Trophoblast cell (in vitro differentiated cells and primary cell): ENCODE measurements around the gene MCRIP2.
A peak's percentile ranks its signal among the peaks of the same experiment; 100 is the strongest.

Experiments
- DNase-seq, 2 donors: peaks; one replicate each; pipeline ENCODE4 v3.0.0-alpha.2; 2016
- H2AFZ ChIP-seq: 2 replicates; pipeline ENCODE4 v1.6.1; 2013; ENCODE audit warnings: low read length, moderate library complexity, mild to moderate bottlenecking; ENCODE audit not compliant: insufficient read depth, poor library complexity
- H2AK5ac ChIP-seq: 2 replicates; pipeline ENCODE4 v1.6.1; 2013; ENCODE audit warnings: mild to moderate bottlenecking, low read length
- H2BK120ac ChIP-seq: 2 replicates; pipeline ENCODE4 v1.6.1; 2013; ENCODE audit warnings: low read length, mild to moderate bottlenecking, moderate library complexity; ENCODE audit not compliant: insufficient read depth, poor library complexity
- H2BK12ac ChIP-seq: 2 replicates; pipeline ENCODE4 v1.6.1; 2013; ENCODE audit warnings: mild to moderate bottlenecking, low read length, moderate library complexity
- H2BK5ac ChIP-seq: 2 replicates; pipeline ENCODE4 v1.6.1; 2013; ENCODE audit warnings: low read length, low read depth, moderate library complexity, mild to moderate bottlenecking; ENCODE audit not compliant: poor library complexity
- H3K14ac ChIP-seq: 2 replicates; pipeline ENCODE4 v1.6.1; 2013; ENCODE audit warnings: mild to moderate bottlenecking, low read length
- H3K18ac ChIP-seq: 2 replicates; pipeline ENCODE4 v1.6.1; 2013; ENCODE audit warnings: mild to moderate bottlenecking, low read length
- H3K23ac ChIP-seq: 2 replicates; pipeline ENCODE4 v1.6.1; 2013; ENCODE audit warnings: low read length
- H3K27ac ChIP-seq: 2 replicates; pipeline ENCODE4 v1.5.1; 2013; ENCODE audit warnings: low read depth, mild to moderate bottlenecking, inconsistent platforms, low read length, moderate library complexity
- H3K27me3 ChIP-seq: 2 replicates; pipeline ENCODE4 v1.6.1; 2013; ENCODE audit warnings: inconsistent platforms, mild to moderate bottlenecking, low read length, moderate library complexity; ENCODE audit not compliant: insufficient read depth
- H3K36me3 ChIP-seq, 2 experiments: 1 replicate in 1 of 2; 2 replicates in 1 of 2; pipeline ENCODE4 v1.6.1; 2013; ENCODE audit warnings: low read length in 2 of 2, mild to moderate bottlenecking in 2 of 2, moderate library complexity in 1 of 2; ENCODE audit not compliant: insufficient read depth in 2 of 2, control insufficient read depth in 1 of 2
- H3K4ac ChIP-seq: 2 replicates; pipeline ENCODE4 v1.6.1; 2013; ENCODE audit warnings: low read depth, mild to moderate bottlenecking, low read length, moderate library complexity
- H3K4me1 ChIP-seq, 2 experiments: 1 replicate in 1 of 2; 2 replicates in 1 of 2; pipeline ENCODE4 v1.6.1; 2013; ENCODE audit warnings: low read length in 2 of 2, mild to moderate bottlenecking in 2 of 2, moderate library complexity in 1 of 2; ENCODE audit not compliant: insufficient read depth in 2 of 2, control insufficient read depth in 1 of 2
- H3K4me2 ChIP-seq: 2 replicates; pipeline ENCODE4 v1.6.1; 2013; ENCODE audit warnings: inconsistent platforms, mild to moderate bottlenecking, low read length, moderate library complexity
- H3K4me3 ChIP-seq: 2 replicates; pipeline ENCODE4 v1.5.1; 2013; ENCODE audit warnings: mild to moderate bottlenecking, low read depth, low read length, inconsistent platforms
- H3K79me1 ChIP-seq: one replicate; pipeline ENCODE4 v1.6.1; 2013; ENCODE audit warnings: low read length
- H3K79me2 ChIP-seq: 2 replicates; pipeline ENCODE4 v1.6.1; 2013; ENCODE audit warnings: low read length, mild to moderate bottlenecking; ENCODE audit not compliant: control insufficient read depth, insufficient read depth, poor library complexity
- H3K9ac ChIP-seq: 2 replicates; pipeline ENCODE4 v1.6.1; 2013; ENCODE audit warnings: mild to moderate bottlenecking, low read length
- H3K9me3 ChIP-seq: 2 replicates; pipeline ENCODE4 v1.6.1; 2013; ENCODE audit warnings: low read depth, mild to moderate bottlenecking, control low read depth, inconsistent platforms, low read length; ENCODE audit not compliant: insufficient read depth
- H4K12ac ChIP-seq: 2 replicates; pipeline ENCODE4 v1.6.1; 2013; ENCODE audit warnings: low read depth, mild to moderate bottlenecking, low read length, moderate library complexity
- H4K8ac ChIP-seq: 2 replicates; pipeline ENCODE4 v1.6.1; 2013; ENCODE audit warnings: low read depth, mild to moderate bottlenecking, low read length, moderate library complexity
- H4K91ac ChIP-seq: one replicate; pipeline ENCODE4 v1.6.1; 2013; ENCODE audit warnings: low read depth, mild to moderate bottlenecking, low read length, moderate library complexity
- WGBS: extraction: QIAGEN DNeasy Blood & Tissue Kit; methylation state at CpG from one replicate; pipeline ENCODE4 v1.1.7; 2013; ENCODE audit warnings: missing lambda C conversion rate; ENCODE audit not compliant: insufficient read length, insufficient coverage; ENCODE audit errors: extremely low coverage; 5-methylcytosine and 5-hydroxymethylcytosine counted together

Gene MCRIP2

DNA sequence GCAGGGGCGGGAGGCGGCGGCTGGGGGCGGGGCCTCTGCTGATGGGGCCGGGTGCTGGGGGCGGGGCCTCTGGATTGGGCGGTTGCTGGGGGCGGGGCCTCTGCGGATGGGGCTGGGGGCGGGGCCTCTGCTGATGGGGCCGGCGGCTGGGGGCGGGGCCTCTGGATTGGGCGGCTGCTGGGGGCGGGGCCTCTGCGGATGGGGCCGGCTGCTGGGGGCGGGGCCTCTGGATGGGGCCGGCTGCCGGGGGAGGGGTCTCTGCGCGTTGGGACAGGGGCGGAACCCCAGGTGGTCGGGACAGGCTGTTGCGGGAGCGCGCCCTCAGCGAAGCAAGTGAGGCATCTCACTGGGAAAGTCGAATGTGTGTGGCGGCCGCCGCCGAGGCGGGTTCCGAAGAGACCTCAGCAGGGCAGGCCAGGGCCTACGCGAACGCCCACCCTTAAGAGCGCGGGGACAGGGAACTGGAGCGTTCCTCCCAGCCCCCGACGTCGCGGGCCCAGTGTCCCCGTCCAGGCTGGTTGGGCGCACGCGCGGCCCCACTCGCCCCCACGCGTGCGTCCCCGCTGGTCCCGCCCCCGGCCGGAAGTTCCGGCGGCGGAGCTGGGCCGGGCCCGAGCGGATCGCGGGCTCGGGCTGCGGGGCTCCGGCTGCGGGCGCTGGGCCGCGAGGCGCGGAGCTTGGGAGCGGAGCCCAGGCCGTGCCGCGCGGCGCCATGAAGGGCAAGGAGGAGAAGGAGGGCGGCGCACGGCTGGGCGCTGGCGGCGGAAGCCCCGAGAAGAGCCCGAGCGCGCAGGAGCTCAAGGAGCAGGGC is 38.4 kb downstream of the MCRIP2 start, which contains the start of gene STUB1:
Gene STUB1 (plus strand): TSS at position 597 of the 811 bp plus-strand sequence. CDS start 116 bp downstream, at position 713.
- Histone ChIP-seq H3K9ac (peak within 1 kb of the TSS; percentile 90), H3K9me3 (peaks cover 4% of the 10 kb centered on the region), H2BK120ac (peak within 1 kb of the TSS; percentile 80), H3K36me3 (peaks cover 27 to 32% of the 10 kb centered on the region in 2 experiments), H3K4me3 (peak within 1 kb of the TSS; percentile 96), H3K4me1 (peaks cover 31 to 35% of the 10 kb centered on the region in 2 experiments), H4K8ac (peak within 1 kb of the TSS; percentile 99), H3K4ac (peak within 1 kb of the TSS; percentile 91), H3K79me1 (peaks cover 14% of the 10 kb centered on the region), H4K12ac (peak within 1 kb of the TSS; percentile 86), H2AK5ac (peak within 1 kb of the TSS; percentile 55), H3K79me2 (peaks cover 21% of the 10 kb centered on the region), H2BK5ac (peak within 1 kb of the TSS; percentile 80), H3K23ac (no peak within 1 kb of the TSS), H3K14ac (peak within 1 kb of the TSS; percentile 90), H3K27me3 (peaks cover 3% of the 10 kb centered on the region), H3K18ac (peak within 1 kb of the TSS; percentile 86), H3K27ac (peak within 1 kb of the TSS; percentile 81), H3K4me2 (peak within 1 kb of the TSS; percentile 85), H2AFZ (peak within 1 kb of the TSS; percentile 73), H2BK12ac (peak within 1 kb of the TSS; percentile 37), H4K91ac (peak within 1 kb of the TSS; percentile 97)
- DNase-seq = peak; percentile 74 to 86
- no CpG with 5 or more reads among the region's 91 CpGs for WGBS

DNA sequence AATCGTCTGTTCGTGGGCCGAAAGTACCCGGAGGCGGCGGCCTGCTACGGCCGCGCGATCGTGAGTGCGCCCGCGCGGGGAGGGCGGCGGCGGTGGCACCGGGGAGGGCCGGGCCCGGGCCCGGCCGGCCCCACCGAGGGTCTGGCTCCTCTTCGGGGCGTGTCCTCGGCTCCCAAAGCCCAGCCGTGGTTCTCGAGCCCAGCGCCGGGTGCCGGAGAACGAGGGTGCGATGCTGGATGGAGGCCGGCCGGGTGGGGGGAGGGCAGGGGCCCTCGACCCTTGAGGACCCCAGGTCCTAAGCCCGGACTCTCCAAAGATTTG is 39.0 kb downstream of the MCRIP2 start:
- Histone ChIP-seq H3K79me2 (peaks cover 21% of the 10 kb centered on the region), H3K4me3 (peak overlapping the region; percentile 96), H4K8ac (peak overlapping the region; percentile 82), H3K9me3 (peaks cover 6% of the 10 kb centered on the region), H3K27ac (peak overlapping the region; percentile 81), H4K91ac (peak overlapping the region; percentile 97), H2AFZ (peak overlapping the region; percentile 38), H3K4me2 (peak overlapping the region; percentile 85), H3K79me1 (peaks cover 14% of the 10 kb centered on the region), H2AK5ac (peak overlapping the region; percentile 55), H3K4me1 (peaks cover 27 to 32% of the 10 kb centered on the region in 2 experiments), H3K18ac (peak overlapping the region; percentile 67), H2BK12ac (no peak overlapping the region), H3K23ac (no peak overlapping the region), H3K27me3 (no peaks in the 10 kb centered on the region), H4K12ac (peak overlapping the region; percentile 86), H2BK5ac (peak overlapping the region; percentile 80), H3K9ac (peak overlapping the region; percentile 90), H3K36me3 (peaks cover 33 to 38% of the 10 kb centered on the region in 2 experiments), H2BK120ac (peak overlapping the region; percentile 39), H3K14ac (peak overlapping the region; percentile 90), H3K4ac (peak overlapping the region; percentile 91)
- no peak for DNase-seq
- no CpG with 5 or more reads among the region's 38 CpGs for whole genome bisulfite sequencing

DNA sequence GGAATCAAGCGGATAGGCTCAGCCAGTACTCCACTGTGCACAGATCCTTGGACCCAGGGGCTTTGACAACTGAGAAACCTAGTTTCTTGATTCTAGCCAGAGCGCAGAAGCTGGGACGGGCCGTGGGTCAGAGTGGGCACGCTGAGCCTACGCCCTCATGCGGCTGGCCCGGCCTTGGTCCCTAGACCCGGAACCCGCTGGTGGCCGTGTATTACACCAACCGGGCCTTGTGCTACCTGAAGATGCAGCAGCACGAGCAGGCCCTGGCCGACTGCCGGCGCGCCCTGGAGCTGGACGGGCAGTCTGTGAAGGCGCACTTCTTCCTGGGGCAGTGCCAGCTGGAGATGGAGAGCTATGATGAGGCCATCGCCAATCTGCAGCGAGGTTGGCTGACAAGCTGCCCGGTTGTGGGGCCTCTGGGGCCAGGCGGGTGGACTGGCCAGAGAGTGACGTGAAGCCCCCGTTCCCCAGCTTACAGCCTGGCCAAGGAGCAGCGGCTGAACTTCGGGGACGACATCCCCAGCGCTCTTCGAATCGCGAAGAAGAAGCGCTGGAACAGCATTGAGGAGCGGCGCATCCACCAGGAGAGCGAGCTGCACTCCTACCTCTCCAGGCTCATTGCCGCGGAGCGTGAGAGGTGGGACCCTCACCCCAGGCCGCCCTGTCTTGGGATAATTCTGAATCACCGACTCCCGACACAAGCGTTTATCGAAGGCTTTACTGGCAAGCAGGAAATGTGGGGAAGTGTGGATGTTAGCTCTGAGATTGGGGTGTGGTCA is 39.5 kb downstream of the MCRIP2 start:
- Histone ChIP-seq H3K36me3 (peaks cover 37 to 41% of the 10 kb centered on the region in 2 experiments), H3K4me1 (peaks cover 27 to 32% of the 10 kb centered on the region in 2 experiments), H2AFZ (no peak overlapping the region), H3K79me2 (peaks cover 21% of the 10 kb centered on the region), H2AK5ac (peak overlapping the region; percentile 6), H2BK5ac (peak overlapping the region; percentile 80), H3K4me3 (peak overlapping the region; percentile 96), H3K27ac (peak overlapping the region; percentile 81), H2BK12ac (no peak overlapping the region), H3K9me3 (peaks cover 5% of the 10 kb centered on the region), H4K91ac (peak overlapping the region; percentile 97), H3K23ac (no peak overlapping the region), H3K4me2 (peak overlapping the region; percentile 85), H3K9ac (peak overlapping the region; percentile 90), H4K12ac (peak overlapping the region; percentile 28), H4K8ac (peak overlapping the region; percentile 44), H3K18ac (peak overlapping the region; percentile 44), H3K27me3 (no peaks in the 10 kb centered on the region), H3K14ac (peak overlapping the region; percentile 22), H3K79me1 (peaks cover 14% of the 10 kb centered on the region), H3K4ac (peak overlapping the region; percentile 91), H2BK120ac (peak overlapping the region; percentile 12)
- WGBS = no CpG with 5 or more reads among the region's 44 CpGs
- DNase-seq = peak; percentile 43 to 68

DNA sequence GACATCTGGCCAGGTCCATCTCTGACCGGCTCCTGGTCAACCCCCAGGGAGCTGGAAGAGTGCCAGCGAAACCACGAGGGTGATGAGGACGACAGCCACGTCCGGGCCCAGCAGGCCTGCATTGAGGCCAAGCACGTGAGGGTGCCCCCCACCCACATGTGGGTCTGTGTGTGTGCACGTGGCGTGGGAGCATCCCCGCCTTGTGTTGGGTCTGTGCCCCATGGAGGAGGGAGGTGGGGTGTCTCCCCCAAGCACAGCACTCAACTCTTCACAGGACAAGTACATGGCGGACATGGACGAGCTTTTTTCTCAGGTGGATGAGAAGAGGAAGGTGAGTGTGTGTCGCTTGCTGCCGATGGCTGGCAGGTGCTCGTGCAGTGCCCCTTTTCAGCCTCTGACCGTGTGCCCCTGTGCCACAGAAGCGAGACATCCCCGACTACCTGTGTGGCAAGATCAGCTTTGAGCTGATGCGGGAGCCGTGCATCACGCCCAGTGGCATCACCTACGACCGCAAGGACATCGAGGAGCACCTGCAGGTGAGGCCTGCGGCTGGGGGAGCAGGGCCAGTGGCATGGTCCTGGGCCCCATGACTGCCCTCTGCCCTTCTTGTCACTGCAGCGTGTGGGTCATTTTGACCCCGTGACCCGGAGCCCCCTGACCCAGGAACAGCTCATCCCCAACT is 40.3 kb downstream of the MCRIP2 start:
- Histone ChIP-seq H3K27ac (no peak overlapping the region), H3K9ac (no peak overlapping the region), H4K8ac (no peak overlapping the region), H3K36me3 (peaks cover 43 to 48% of the 10 kb centered on the region in 2 experiments), H2AK5ac (no peak overlapping the region), H3K23ac (no peak overlapping the region), H3K4me1 (peaks cover 27 to 32% of the 10 kb centered on the region in 2 experiments), H3K4me2 (peak overlapping the region; percentile 85), H4K91ac (no peak overlapping the region), H3K79me2 (peaks cover 21% of the 10 kb centered on the region), H3K4ac (peak overlapping the region; percentile 91), H2BK12ac (no peak overlapping the region), H3K4me3 (peak overlapping the region; percentile 6), H2BK5ac (no peak overlapping the region), H4K12ac (no peak overlapping the region), H2BK120ac (no peak overlapping the region), H3K18ac (no peak overlapping the region), H3K79me1 (peaks cover 14% of the 10 kb centered on the region), H3K14ac (no peak overlapping the region), H2AFZ (no peak overlapping the region), H3K9me3 (peaks cover 4% of the 10 kb centered on the region), H3K27me3 (no peaks in the 10 kb centered on the region)
- WGBS = no CpG with 5 or more reads among the region's 28 CpGs
- no peak for DNase-seq
